IPS DF 19.7 (cell line): ENCODE data around the gene TM7SF2.
"Not testable (repeated sequence)": the region's sequence is repeated elsewhere in the genome, so short reads cannot be mapped to it uniquely, and the experiment has no call there.

ENCODE experiments used
- DNase-seq: peaks from one replicate; pipeline ENCODE4 v3.0.0-alpha.2; 2013; ENCODE audit warnings: low read depth, low spot score

TM7SF2 gene

DNA sequence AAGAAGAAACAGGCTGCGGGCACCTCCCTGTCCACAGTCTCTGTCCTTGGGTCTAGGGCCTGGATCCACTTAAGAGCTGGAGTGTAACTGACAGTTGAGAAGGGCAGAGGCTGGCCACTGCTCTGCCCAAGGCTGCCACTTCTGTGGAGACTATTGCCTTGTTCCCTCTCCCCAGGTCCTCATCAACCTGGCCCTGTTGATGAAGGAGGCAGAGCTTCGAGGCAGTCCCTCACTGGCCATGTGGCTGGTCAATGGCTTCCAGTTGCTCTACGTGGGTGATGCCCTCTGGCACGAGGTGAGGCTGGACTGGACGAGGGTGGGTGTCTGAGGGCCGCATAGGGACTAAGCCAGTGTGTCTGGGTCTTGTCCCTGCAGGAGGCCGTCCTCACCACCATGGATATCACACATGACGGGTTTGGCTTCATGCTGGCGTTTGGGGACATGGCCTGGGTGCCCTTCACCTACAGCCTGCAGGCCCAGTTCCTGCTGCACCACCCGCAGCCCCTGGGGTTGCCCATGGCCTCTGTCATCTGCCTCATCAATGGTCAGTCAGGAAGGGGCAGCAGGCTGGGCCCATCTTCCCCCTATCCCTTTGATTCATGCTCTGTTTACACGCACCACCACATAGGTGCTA, 3.0 kb downstream of the TM7SF2 start:
- DNase-seq: no peak

DNA sequence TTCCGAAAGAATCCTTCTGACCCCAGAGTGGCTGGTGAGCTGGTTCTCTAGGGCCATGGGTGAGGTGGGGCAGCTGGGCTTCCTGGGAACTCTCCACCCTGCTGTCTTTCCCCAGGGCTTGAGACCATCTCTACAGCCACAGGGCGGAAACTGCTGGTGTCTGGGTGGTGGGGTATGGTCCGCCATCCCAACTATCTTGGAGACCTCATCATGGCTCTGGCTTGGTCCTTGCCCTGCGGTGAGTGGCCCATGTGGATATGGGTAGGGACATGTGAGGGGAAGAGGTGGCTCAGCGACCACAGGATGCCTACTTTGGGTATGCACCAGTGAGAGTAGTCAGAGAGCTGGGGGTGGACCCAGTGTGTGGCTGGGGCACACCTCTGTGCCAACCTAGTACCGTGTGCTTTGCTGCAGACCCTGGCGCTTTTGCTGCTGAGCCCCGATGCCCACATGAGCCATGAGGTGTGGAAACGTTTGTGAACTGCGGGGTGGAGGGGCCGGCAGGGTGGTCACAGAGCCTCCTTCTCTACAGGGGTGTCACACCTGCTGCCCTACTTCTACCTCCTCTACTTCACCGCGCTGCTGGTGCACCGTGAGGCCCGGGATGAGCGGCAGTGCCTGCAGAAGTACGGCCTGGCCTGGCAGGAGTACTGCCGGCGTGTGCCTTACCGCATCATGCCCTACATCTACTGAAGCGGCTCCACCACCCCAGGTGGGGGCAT, 3.9 kb downstream of the TM7SF2 start:
- no peak for DNase-seq

DNA sequence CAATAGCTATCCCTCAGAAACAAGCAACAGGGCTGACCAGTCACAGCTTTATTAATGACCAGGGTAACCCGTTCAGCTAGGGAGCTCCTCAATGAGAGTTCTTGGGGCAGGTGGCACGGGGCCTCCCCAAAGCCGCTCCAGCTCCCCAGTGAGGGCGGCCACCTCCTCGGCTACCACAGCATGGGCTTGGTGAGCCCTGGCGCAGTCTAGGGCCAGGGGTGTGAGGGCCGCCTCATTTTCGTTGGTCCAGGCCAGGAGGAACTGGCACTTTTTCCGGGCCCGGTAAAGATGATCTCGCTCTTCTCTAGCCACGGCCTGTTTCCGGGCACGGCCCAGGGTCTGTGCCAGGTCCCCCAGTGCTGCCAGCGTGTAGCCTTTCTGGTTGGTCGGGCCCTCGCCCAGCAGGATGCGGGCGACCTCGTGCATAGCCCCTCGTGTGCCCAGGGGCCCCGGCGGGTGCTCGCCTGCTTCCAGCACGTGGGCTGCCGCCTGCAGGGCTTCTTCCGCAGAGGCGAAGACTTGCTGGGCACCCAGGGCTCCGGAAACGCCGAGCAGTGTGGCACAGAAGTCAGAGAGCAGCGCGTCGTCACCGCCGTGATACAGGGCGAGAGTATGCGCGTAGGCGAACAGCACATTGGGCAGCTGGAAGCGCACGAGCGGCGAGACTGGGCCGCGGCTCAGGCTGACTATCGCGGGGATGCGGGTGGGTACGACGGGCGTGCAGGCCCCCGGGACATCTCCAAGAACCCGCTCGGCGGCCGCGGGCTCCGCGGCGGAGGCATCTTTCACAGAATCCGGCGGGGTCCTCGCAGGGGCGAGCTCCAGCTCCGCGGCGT, 4.9 kb downstream of the TM7SF2 start:
- no peak for DNase-seq

DNA sequence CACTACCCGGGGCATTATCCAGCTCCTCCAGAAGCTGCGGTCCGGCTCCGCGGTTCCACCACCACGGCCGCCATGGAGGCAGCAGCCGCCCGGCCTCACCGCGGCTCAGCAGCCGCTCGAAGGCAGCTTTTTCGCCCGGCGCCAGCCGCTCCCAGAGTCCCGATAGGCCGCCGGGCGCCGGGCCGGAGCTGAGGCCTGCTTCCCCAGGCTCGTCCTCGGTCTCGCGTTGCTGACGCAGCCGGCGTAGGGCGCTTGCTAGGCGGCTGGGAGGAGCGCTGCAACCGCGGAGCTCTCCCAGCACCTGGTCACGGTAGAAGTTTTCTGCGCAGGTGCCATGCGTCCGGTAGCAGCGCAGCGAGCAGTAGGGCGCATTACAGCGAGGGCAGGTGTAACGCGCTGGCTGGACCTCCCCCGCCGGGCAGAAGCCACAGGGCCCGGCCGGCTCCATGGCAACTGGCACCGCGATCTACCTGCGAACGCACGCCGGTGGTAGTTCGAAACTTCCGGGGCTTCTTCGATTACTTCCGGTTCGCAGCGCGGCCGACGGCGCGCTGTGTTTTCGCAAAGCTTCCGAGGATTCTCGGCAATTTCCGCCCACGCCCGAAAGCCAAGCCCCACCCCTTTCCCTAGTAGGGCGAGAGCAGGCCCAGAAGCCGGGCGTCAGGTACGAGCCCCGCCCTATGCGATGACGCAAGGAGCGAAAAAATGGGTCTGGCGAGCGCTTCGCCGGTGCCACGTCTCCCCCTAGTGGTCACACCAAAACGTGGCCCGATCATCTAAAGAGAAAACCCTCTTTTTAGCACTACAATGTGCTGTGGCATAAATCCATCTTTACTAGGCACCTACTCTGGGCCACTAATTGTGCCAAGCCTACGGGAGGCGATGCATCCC, 5.8 kb downstream of the TM7SF2 start, which contains the start of gene ZNHIT2:
Gene ZNHIT2 (minus strand): TSS at position 496 of the 891 bp plus-strand sequence. CDS start 48 bp downstream, at position 448.
- DNase-seq: peak; percentile 86

DNA sequence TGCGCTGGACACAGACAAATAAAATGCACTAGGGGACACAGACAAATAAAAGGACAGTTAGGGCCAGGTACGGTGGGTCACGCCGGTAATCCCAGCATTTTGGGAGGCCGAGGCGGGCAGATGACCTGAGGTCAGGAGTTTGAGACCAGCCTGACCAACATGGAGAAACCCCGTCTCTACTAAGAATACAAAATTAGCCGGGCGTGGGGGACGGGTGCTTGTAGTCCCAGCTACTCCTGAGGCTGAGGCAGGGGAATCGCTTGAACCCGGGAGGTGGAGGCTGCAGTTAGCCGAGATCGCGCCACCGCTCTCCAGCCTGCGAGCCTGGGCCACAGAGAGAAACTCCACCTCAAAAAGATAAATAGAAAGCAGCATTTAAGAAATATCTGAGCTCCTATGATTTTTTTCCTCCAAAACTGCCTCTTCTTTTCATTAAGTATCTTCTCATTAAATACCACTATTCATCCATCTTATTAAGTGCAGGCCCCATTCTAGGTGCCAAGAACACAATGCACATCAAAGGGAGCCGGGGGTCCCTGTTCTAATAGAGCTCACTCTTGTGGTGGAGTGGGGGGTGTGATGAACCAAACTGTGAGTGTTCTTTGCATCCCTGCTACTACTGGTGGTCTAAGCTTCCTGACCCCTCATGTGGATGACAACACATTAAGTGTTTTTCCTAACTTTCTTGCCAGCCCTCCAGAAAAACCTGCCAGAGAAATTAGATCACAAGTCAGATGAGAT, 6.6 kb downstream of the TM7SF2 start:
- DNase-seq: no peak

DNA sequence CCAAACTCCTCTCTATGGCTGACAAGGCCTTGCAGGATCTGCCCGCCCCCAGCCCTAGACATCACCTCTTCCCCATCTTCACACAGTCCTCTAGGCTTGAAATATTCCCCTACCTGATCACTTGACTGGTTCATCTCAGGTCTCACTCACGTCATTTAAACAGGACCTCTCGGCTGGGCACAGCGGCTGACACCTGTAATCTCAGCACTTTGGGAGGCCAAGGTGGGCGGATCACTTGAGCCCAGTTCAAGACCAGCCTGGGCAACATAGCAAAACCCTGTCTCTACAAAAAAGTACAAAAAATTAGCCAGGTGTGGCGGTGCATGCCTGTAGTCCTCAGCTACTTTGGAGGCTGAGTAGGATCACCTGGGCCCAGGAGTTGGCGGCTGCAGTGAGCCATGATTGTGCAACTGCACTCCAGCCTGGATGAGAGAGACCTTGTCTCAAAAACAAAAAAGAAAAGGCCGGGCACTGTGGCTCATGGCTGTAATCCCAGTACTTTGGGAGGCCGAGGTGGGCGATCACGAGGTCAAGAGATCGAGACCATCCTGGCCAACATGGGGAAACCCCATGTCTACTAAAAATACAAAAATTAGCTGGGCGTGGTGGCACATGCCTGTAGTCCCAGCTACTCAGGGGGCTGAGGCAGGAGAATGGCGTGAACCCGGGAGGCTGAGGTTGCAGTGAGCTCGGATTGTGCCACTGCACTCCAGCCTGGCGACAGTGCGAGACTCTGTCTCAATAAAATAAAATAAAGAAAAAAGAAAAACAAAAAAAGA, 7.4 kb downstream of the TM7SF2 start:
- not testable (repeated sequence) for DNase-seq

DNA sequence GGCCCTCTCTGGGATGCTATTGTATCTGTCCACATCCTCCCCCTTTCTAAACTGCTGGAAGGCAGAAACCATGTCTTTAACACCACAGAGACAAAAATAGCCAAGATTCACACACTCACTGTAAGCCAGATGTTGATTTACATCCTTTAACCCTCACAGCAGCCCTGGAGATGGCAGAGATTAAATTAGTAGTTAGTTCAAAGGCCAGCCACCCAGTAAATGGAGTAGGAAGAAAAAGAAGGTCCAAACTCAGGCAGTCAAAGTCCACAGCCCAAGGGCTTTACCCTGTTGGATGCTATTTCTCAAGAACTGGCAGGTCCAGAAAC, 8.0 kb downstream of the TM7SF2 start:
- no peak for DNase-seq

DNA sequence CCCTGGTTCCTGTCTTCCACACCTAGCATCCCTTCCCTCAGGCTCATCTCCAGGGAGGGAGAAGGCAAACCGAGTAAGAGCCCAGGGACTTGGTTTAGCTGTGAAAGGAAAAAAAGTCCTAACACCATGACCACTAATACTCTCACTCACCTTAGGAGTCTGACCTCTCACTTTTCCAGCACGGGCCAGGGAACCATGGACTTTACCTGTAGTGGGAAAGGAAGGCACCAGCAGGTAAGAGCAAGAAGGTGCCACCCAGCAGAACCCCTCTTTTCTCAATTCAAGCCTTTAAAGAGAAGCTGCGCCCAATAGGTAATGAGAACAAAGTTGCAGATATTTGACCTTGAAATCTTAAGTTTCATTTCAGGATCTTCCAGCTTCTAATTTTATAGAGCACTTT, 9.2 kb downstream of the TM7SF2 start:
- no peak for DNase-seq

DNA sequence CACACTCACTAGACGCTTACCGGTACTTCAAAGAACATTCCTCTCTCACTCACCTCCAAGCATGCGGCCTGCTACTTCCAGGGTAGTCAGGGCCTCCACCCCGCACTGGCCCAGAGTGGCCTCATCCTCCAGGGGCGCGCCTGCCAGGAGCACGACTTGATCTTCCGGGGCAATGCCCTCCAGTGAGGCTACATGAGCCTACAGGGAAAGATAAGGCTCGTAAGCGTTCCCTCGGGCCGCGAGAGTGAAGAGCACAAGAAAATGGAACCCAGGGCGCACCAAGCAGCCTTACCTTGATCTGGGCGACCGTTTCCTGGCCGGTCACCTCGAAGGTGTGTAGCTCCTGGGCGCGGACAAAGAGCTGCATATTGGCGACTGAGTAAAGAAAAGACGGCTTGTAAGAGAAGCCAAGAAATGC, 9.8 kb downstream of the TM7SF2 start:
- no peak for DNase-seq

DNA sequence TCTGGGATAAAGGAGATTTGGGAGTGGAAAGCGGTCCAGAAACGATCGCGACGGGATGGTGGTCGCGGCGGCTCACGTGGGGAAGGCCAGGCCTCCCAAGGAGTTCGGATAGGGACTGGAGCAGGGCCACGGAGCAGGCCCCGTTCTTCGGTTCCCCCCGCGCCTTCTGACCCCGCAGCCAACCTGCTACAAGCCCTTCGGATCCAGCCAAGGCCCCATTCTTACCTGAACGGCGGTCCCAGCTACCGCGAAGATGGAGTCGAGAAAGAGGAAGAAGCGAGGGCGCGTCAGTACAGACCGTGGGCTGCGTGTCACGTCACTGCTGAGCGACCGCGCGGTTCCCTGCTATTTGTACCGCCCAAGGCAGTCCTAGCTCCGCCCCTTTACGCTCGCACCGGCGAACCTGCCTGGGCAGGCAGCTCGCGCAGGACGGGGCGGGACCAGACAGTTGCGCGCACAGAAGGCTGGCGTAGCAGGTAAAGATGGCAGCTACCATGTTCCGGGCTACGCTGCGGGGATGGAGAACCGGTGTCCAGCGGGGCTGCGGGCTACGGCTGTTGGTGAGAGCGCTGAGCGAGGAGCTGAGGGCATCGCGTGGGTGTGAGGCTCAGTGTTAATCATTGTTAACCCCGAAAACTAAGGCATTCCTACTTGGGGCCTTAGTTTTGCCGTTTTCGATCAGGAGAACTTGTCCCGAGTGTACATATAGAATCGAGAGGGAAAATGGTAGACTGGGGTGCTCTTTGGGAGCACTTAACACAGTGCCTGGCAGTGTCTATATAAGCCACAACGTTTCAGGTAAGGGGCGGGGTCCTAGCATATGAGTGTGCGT, 10.4 kb downstream of the TM7SF2 start, which contains the start of the genes FAU and MRPL49:
Gene FAU (minus strand): TSS at position 270 of the 832 bp plus-strand sequence. CDS start 321 bp downstream, outside the sequence.
Gene MRPL49 (plus strand): TSS at position 457 of the 832 bp plus-strand sequence. CDS start 26 bp downstream, at position 483.
- DNase-seq: peak; percentile 84

DNA sequence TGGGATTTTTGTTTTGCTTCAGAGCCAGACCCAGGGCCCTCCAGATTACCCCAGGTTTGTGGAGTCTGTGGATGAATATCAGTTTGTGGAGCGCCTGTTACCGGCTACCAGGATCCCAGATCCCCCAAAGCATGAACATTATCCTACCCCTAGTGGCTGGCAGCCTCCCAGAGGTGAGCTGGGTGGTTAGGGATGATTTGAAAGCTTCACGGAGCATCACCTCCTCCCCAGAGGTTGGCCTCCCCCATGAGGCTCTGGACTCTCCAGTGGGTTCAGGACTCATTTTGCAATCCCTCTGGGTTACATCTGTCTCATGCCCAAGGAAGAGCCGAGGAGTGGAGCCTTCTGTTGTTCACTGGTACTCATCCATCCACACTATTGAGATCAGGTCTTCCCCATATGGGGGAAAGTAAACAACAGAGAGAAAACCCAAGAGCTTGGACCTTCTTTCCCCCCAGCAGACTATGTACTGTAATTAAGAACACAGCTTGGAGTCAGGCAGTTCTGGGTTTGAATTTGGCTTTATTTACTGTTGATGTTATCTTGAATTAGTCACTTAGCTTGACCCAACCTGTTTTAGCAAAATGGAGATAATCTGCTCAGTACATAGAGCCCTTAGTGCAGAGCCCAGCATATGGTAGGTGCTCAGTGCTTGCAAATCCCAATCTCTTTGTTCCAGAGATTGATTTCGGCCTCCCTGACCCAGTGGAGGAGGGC, 13.0 kb downstream of the TM7SF2 start:
- no peak for DNase-seq

DNA sequence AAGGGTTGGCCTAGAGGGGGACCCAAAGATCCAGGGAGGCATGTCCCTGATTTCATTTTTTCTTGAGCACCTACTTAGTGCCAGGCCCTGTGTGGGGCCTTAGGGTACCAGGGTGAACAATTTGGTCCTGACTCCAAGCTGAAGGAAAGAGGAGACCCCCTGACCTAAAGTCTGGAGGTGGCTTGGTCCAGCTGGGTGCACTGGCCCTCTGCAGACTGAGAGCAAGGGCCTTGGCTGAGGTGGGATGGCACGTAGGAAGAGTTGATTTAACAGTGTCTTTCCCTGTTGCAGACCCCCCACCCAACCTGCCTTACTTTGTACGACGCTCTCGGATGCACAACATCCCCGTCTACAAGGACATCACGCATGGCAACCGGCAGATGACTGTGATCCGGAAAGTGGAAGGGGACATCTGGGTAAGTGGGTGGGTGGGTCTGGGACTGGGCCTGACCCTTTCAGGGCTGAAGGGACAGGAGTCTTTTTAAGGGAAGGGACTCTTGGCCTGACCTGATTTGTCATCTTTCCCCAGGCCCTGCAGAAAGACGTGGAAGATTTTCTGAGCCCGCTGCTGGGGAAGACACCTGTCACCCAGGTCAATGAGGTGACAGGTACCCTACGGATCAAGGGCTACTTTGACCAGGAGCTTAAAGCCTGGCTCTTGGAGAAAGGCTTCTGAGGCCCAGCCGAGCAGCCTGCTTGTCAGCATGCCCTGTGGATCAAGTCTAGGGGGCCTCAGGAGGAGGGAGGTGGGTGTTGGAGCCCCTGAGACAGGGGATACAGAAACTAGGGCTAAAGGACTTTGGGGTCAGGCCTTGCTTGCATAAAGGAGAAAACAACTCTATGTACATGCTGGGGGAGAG, 13.8 kb downstream of the TM7SF2 start:
- DNase-seq: no peak

DNA sequence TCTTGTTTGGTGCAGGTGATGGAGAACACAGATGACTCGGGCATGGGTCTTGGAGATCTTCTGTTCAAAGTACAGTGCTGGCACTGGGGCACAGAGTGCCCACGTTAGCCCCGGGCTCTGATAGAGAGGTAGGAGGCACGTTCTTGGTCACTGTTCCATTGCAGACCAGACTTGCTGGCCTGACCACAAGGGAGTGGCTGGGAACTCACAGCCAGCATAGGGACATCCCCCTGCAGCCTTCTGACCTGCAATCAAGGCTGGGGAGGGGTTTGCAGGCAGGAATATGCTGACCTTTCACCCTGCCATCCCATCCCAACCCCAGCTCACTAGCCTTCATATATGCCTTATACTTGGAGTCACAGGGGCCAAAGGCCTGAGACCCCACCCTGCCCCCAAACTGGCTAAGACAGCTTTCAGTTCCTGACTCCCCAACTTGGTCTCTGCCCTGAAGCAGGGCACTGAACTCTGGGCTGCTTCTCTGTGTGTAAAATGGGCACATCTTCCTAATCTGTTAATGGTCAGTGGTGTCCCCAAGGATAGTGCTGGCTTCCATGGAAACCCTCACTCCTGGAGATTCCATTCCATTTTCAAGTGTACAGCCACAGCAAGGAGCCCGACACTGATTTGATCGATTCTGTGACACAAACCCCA, 15.1 kb downstream of the TM7SF2 start:
- no peak for DNase-seq

DNA sequence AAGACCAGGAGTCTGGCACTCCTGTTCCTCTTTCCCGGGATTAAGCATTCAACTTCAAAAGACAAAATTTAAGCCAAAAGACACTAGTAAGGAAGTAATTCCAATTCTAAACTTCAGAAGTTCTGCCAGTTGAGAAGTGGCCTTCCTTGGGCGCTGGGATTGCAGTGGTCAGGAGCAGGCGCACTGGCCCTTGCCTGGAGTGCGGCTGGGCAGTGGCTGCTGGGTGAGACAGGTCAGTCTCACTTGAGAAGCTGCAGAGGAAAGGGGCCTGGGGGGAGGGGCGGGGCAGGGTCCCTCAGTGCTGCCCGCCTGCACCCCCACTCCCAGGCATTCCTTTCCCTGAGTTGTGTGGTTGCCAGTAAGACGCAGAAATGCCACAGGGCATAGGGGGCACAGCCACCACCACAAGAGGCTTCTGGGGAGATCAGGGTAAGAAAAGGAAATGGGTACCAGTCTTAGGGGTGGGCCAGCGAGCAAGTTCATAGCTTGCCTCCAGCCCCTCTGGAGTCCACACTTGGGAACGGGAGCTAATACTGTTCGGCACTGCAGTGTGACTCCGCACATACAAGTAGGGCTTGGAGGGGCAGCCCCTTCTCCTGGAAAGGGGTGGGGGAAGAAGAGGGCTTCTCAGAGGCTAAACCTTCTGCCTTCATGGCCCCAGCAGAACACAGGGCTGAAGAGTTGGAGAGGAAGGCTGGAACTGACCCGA, 16.0 kb downstream of the TM7SF2 start:
- no peak for DNase-seq

DNA sequence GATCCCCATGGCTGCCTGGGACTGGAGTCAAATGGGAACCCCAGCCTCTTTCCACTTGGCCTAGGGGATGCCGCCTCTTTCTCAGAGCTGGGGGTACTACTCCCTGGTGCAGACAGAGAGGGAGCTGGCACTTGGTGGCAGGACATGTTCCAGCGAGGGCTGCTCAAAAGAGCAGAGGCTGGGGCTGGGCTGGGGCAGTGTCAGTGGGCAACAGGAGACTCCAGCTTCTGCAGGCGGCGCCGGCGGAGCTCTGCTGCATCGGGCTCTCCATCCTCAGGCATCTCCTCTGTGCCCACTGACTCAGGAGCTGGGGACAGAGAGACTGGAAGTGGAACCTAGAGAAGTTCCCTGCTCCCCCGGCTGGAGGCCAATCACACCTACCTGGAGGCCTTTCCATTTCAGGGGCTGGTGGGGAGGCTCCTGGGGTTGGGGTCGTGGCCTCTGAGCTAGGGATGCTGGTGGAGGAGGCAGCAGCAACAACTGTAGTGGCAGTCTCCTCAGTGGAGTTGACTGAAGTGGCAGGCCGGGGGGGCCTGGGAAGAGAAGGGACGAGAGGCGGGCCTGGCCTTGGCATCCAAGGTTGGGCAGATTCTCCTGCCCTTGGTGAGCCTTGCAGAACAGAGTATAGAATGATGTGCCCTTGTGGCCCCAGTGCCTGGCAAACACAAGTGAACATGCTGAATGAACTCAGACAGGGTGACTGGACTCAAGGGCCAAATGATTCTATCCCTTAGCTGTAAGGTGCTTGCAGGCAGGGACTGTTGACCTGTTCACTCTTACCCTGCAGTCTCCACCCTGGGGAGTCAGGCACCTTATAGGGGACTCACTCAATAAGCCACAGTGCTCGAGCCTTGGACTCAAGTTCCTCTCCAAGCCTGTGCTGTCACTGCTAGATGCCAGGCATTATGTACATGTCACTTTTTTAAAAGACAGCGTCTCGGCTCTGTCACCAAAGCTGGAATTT, 16.8 kb downstream of the TM7SF2 start:
- DNase-seq: no peak
